SU-DHL-6 (cell line): Measurements from ENCODE around the gene ROR1.

Source experiments
- H2AFZ ChIP-seq: fragments of 200-600 bp; sonication (generic); 2 replicates; pipeline ENCODE4 v1.6.1; 2014; ENCODE audit warnings: low read depth, mild to moderate bottlenecking, moderate library complexity, mixed read lengths, antibody characterized with exemption, low read length; ENCODE audit not compliant: severe bottlenecking
- H3F3A ChIP-seq: fragments of 200-600 bp; shearing (Covaris generic); 2 replicates; pipeline ENCODE4 v1.6.0; 2016; ENCODE audit warnings: antibody characterized with exemption, mild to moderate bottlenecking; ENCODE audit not compliant: insufficient read depth
- H3K27ac ChIP-seq: fragments of 200-600 bp; sonication (generic); 2 replicates; pipeline ENCODE4 v1.5.1; 2016; ENCODE audit warnings: low read depth, mild to moderate bottlenecking, low read length, moderate library complexity, mixed read lengths
- H3K27me3 ChIP-seq: fragments of 200-600 bp; sonication (generic), shearing (Covaris generic); 2 replicates; pipeline ENCODE4 v1.6.0; 2014; ENCODE audit warnings: mild to moderate bottlenecking, low read length
- H3K36me3 ChIP-seq: fragments of 200-600 bp; sonication (generic); 2 replicates; pipeline ENCODE4 v1.6.1; 2014; ENCODE audit warnings: mild to moderate bottlenecking, low read length, mixed read lengths
- H3K4me2 ChIP-seq: fragments of 300-600, 200-600 bp; shearing (Covaris generic), sonication (generic); 2 replicates; pipeline ENCODE4 v1.6.0; 2014; ENCODE audit warnings: low read length, low read depth, mild to moderate bottlenecking; ENCODE audit not compliant: poor library complexity, severe bottlenecking
- H3K4me3 ChIP-seq: fragments of 200-600 bp; sonication (generic); 2 replicates; pipeline ENCODE4 v1.5.1; 2014; ENCODE audit warnings: antibody characterized with exemption, low read length, mild to moderate bottlenecking, mixed read lengths; ENCODE audit not compliant: insufficient read depth, poor library complexity, severe bottlenecking
- H3K79me2 ChIP-seq: fragments of 200-600 bp; sonication (generic); 2 replicates; pipeline ENCODE4 v1.6.1; 2014; ENCODE audit warnings: mild to moderate bottlenecking, low read length, moderate library complexity; ENCODE audit not compliant: insufficient read depth
- H3K9ac ChIP-seq: fragments of 200-600 bp; sonication (generic); 2 replicates; pipeline ENCODE4 v1.7.0; 2014; ENCODE audit warnings: mild to moderate bottlenecking, low read length
- H3K9me2 ChIP-seq: fragments of 200-600 bp; sonication (generic); replicated peaks from 2 replicates; pipeline ENCODE4 v1.6.1; 2014; ENCODE audit warnings: low read length; ENCODE audit not compliant: insufficient read depth
- H3K9me3 ChIP-seq: fragments of 200-600 bp; sonication (generic); 2 replicates; pipeline ENCODE4 v1.6.1; 2014; ENCODE audit warnings: low read length, mixed read lengths; ENCODE audit not compliant: insufficient read depth
- H4K20me1 ChIP-seq: fragments of 200-600 bp; sonication (generic); 2 replicates; pipeline ENCODE4 v1.6.1; 2014; ENCODE audit warnings: low read depth, mild to moderate bottlenecking, antibody characterized with exemption, low read length, moderate library complexity, mixed read lengths
- EZH2phosphoT487 ChIP-seq: fragments of 200-600 bp; sonication (generic), shearing (Covaris generic); conservative IDR thresholded peaks from 2 replicates; pipeline ENCODE4 v1.6.1; 2018; ENCODE audit warnings: mild to moderate bottlenecking, antibody characterized with exemption, low read length, moderate library complexity, mixed read lengths
- TF ChIP-seq, protein P1 (sequence below): fragments of 200-600 bp; sonication (generic); IDR thresholded peaks from one replicate; pipeline ENCODE4 v1.5.1; 2017; ENCODE audit warnings: antibody characterized with exemption, mild to moderate bottlenecking, low read length, moderate library complexity; ENCODE audit not compliant: insufficient read depth, poor library complexity, severe bottlenecking

Gene ROR1

DNA sequence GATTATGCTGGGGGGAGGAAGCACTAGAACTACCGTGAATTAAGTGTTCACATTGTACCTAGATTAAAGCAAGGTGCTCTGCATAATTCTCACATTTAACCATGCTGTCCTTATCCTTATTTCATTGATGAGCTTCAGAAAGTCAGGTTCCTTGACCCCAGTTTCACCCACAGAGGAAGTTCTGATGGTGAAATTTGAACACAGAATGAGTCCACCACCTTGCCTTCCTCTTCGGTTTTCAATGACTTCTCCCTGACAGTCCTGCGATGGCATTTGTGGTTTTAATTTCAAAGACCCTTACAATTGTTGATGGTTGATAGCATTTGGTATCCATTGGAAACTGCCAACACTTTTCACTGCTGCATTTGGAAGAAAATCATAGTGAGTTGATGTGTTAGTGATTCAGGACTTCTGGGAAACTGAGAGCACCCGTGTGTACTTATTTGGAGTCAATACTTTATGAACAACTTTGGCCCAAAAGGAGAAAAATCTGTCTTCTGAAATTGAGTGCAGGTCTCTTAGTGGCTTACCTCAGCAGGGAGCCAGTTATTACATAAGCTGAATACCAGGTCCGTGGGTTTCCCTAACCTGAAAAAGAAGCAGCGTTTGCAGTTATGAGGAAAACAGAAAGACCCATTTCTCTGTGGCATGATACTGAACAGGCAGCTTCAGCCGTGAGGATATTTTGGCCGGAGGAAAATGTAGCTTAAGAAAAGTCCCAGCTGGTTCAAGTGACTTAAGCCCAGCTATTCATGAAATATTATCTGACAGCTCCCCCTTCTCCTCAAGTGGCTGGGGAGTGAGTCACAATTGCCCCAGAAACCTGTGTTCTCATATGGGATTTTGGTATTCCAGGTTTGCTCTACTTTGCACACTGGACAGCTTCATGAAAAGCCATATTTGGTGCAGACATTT, 47.5 kb downstream of the ROR1 start:
- no peaks in the 10 kb centered on the region for H3K27me3 ChIP-seq
- H3K4me3 ChIP-seq, result no peak overlapping the region
- no peak overlapping the region for H2AFZ ChIP-seq
- H3K27ac ChIP-seq, result no peak overlapping the region
- no peaks in the 10 kb centered on the region for H4K20me1 ChIP-seq
- no peaks in the 10 kb centered on the region for H3K79me2 ChIP-seq
- no peaks in the 10 kb centered on the region for H3F3A ChIP-seq
- no peak for TF ChIP-seq EZH2phosphoT487
- TF ChIP-seq, protein P1, sequence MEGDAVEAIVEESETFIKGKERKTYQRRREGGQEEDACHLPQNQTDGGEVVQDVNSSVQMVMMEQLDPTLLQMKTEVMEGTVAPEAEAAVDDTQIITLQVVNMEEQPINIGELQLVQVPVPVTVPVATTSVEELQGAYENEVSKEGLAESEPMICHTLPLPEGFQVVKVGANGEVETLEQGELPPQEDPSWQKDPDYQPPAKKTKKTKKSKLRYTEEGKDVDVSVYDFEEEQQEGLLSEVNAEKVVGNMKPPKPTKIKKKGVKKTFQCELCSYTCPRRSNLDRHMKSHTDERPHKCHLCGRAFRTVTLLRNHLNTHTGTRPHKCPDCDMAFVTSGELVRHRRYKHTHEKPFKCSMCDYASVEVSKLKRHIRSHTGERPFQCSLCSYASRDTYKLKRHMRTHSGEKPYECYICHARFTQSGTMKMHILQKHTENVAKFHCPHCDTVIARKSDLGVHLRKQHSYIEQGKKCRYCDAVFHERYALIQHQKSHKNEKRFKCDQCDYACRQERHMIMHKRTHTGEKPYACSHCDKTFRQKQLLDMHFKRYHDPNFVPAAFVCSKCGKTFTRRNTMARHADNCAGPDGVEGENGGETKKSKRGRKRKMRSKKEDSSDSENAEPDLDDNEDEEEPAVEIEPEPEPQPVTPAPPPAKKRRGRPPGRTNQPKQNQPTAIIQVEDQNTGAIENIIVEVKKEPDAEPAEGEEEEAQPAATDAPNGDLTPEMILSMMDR, result no peak
- H3K9ac ChIP-seq, result no peak overlapping the region
- H3K9me3 ChIP-seq, result no peaks in the 10 kb centered on the region
- H3K4me2 ChIP-seq, result no peak overlapping the region
- H3K36me3 ChIP-seq, result no peaks in the 10 kb centered on the region
- no peaks in the 10 kb centered on the region for H3K9me2 ChIP-seq

DNA sequence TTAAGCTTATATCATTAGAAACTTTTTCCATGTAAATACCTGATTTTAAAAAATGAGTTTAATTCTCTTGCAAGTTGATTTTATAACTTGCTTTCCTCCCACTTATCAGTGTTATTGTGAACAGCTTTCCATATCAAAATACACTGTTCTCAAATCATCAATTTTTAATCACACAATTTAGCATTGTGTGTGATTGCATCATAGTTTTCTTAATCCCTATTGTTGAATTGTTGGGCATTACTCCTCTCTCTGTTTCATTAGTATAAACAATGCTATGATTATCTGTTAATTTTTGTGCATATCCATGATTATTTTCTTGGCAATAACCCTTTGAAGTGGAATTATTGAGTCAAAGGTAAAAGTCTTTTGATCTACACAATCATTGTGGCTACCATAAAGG, 48.7 kb downstream of the ROR1 start:
- H3K27me3 ChIP-seq, result no peaks in the 10 kb centered on the region
- no peaks in the 10 kb centered on the region for H3K36me3 ChIP-seq
- H3K27ac ChIP-seq, result no peak overlapping the region
- H3F3A ChIP-seq, result no peaks in the 10 kb centered on the region
- H3K4me3 ChIP-seq, result no peak overlapping the region
- H3K9me2 ChIP-seq, result no peaks in the 10 kb centered on the region
- H3K4me2 ChIP-seq, result no peak overlapping the region
- TF ChIP-seq, protein P1, result no peak
- no peak for TF ChIP-seq EZH2phosphoT487
- H4K20me1 ChIP-seq, result no peaks in the 10 kb centered on the region
- no peak overlapping the region for H2AFZ ChIP-seq
- H3K9ac ChIP-seq, result no peak overlapping the region
- H3K79me2 ChIP-seq, result no peaks in the 10 kb centered on the region
- no peaks in the 10 kb centered on the region for H3K9me3 ChIP-seq

DNA sequence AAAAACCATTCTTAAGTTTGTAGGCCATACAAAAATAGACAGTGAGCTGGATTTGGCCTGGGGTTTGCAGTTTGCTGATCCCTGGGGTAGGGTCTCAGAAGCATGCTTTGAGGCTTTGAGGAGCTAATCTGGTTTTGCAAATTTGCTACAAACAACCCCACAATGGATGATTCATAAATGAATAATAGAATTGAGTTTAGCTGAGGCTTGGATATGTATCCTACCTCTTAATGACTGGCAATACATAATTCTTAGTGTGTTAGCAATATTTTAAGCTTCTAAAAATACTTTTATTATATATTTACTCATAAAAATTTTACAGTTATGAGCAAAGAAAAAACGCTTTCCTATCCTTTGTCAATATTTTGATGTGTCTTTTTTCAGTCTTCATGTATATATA, 50.6 kb downstream of the ROR1 start:
- no peaks in the 10 kb centered on the region for H3K79me2 ChIP-seq
- H3K27ac ChIP-seq, result no peak overlapping the region
- H3K9me2 ChIP-seq, result no peaks in the 10 kb centered on the region

More for the DNA sequence above, 50.6 kb downstream of the ROR1 start:
- H3K4me3 ChIP-seq, result no peak overlapping the region
- no peaks in the 10 kb centered on the region for H3F3A ChIP-seq
- TF ChIP-seq EZH2phosphoT487, result no peak
- TF ChIP-seq, protein P1, result no peak
- H3K4me2 ChIP-seq, result no peak overlapping the region
- no peak overlapping the region for H2AFZ ChIP-seq
- H3K36me3 ChIP-seq, result no peaks in the 10 kb centered on the region
- no peak overlapping the region for H3K9ac ChIP-seq
- no peaks in the 10 kb centered on the region for H3K27me3 ChIP-seq
- H3K9me3 ChIP-seq, result no peaks in the 10 kb centered on the region
- H4K20me1 ChIP-seq, result no peaks in the 10 kb centered on the region
